ENCODE data around the gene IL4R.

GRCh38 chr16:27317320-27317719 lies 3.5 kb downstream of the IL4R start:
- TF ChIP-seq CTCF (IDR thresholded peaks at IDR 0.05) (no peak), POLR2A (IDR thresholded peaks at IDR 0.05) (no peak), EP300 (IDR thresholded peaks at IDR 0.05) (no peak)
